Measurements from ENCODE around the gene GABPB2.

Gene GABPB2

DNA sequence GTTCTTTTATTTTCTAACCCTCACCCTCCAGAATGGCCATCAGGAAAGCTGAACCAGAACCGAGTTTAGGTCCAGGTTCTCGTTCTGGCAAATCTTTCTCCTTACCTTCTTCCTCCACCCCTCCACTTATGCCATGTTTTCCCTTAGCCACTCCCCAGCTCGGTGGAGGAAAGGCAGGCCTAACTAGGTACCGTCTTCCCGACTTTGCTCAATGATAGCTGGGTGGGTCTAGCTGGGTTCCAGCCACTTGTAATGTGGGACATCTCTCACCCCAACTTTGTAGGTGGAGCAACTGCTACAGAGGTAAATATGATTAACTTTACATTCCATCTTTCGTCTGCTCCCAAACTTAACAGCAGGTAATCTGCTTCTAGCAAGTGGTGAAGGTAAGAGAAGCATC lies 33.5 kb upstream of the GABPB2 start:
- no peak for DNase-seq (ENCODE audit: low read depth)
- TF ChIP-seq, protein P1, sequence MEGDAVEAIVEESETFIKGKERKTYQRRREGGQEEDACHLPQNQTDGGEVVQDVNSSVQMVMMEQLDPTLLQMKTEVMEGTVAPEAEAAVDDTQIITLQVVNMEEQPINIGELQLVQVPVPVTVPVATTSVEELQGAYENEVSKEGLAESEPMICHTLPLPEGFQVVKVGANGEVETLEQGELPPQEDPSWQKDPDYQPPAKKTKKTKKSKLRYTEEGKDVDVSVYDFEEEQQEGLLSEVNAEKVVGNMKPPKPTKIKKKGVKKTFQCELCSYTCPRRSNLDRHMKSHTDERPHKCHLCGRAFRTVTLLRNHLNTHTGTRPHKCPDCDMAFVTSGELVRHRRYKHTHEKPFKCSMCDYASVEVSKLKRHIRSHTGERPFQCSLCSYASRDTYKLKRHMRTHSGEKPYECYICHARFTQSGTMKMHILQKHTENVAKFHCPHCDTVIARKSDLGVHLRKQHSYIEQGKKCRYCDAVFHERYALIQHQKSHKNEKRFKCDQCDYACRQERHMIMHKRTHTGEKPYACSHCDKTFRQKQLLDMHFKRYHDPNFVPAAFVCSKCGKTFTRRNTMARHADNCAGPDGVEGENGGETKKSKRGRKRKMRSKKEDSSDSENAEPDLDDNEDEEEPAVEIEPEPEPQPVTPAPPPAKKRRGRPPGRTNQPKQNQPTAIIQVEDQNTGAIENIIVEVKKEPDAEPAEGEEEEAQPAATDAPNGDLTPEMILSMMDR (IDR thresholded peaks at IDR 0.05; ENCODE audit: low read depth, low read length, missing control alignments) = no peak
- H3K4me3 ChIP-seq (ENCODE audit: low read depth, low read length) = no peak overlapping the region
- in situ Hi-C loops (cut with HindIII; ENCODE audit: low sequenced_read_pairs) = no loop called here

DNA sequence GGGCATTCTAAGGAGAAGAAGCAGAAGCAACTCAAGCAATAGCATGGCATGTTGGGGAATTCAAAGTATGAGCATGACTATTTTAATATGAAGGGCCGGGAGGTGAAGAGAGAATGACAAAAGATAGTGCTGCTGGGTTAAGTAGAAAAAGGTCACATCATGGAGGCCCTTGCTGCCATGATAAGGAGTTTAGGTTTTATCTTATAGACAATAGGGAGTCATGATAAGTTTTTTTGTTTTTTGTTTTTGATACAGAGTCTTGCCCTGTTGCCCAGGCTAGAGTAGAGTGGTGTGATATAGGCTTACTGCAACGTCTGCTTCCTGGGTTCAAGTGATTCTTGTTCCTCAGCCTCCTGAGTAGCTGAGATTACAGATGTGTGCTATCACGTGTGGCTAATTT lies 31.0 kb upstream of the GABPB2 start:
- TF ChIP-seq, protein P1 (IDR thresholded peaks at IDR 0.05; ENCODE audit: low read depth, low read length, missing control alignments) = no peak
- in situ Hi-C loops (cut with HindIII; ENCODE audit: low sequenced_read_pairs) = no loop called here
- DNase-seq (ENCODE audit: low read depth) = no peak
- no peak overlapping the region for H3K4me3 ChIP-seq (ENCODE audit: low read depth, low read length)

DNA sequence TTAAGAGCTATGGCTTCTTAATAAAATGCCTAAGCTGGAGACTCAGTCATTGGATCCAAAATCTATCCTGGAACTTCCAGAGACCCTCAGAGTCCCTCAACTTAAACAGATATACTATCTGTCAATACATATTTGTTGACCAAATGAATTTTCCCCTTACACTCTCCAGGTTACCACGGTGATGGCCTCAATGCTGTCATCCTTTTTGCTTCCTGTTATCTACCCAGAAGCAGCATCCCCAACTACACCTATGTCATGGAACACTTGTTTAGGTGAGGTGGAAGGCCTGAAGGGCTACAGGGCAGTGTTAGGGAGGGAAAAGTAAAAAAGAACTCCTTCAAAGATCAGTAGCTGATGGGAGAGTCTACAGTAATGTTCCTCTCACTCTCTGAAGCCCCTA lies 27.4 kb upstream of the GABPB2 start:
- in situ Hi-C loops (cut with HindIII; ENCODE audit: low sequenced_read_pairs) = no loop called here
- DNase-seq (ENCODE audit: low read depth) = no peak

DNA sequence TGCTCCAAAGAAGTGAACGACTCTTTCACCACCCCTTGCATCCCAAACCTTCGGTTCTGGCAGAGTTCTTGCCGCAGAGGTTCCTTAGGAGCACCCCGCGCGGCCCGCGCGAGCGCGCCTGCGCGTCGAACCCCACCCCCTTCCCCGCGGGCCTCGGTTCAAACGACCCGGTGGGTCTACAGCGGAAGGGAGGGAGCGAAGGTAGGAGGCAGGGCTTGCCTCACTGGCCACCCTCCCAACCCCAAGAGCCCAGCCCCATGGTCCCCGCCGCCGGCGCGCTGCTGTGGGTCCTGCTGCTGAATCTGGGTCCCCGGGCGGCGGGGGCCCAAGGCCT lies 23.0 kb upstream of the GABPB2 start, which contains the start of gene C1orf56:
TSS of gene C1orf56 (plus strand) at position 161 of the 334 bp plus-strand sequence. CDS start at position 258, 97 bp downstream.
- TF ChIP-seq, protein P1 (IDR thresholded peaks at IDR 0.05; ENCODE audit: low read depth, low read length, missing control alignments) = no peak
- DNase-seq (ENCODE audit: low read depth) = no peak
- peak within 1 kb of the TSS; percentile 74 for H3K4me3 ChIP-seq (ENCODE audit: low read depth, low read length)
- in situ Hi-C loops (cut with HindIII; ENCODE audit: low sequenced_read_pairs) = no loop called here

More for the DNA sequence above, 27.4 kb upstream of the GABPB2 start:
- TF ChIP-seq, protein P1 (IDR thresholded peaks at IDR 0.05; ENCODE audit: low read depth, low read length, missing control alignments) = no peak
- no peak overlapping the region for H3K4me3 ChIP-seq (ENCODE audit: low read depth, low read length)

DNA sequence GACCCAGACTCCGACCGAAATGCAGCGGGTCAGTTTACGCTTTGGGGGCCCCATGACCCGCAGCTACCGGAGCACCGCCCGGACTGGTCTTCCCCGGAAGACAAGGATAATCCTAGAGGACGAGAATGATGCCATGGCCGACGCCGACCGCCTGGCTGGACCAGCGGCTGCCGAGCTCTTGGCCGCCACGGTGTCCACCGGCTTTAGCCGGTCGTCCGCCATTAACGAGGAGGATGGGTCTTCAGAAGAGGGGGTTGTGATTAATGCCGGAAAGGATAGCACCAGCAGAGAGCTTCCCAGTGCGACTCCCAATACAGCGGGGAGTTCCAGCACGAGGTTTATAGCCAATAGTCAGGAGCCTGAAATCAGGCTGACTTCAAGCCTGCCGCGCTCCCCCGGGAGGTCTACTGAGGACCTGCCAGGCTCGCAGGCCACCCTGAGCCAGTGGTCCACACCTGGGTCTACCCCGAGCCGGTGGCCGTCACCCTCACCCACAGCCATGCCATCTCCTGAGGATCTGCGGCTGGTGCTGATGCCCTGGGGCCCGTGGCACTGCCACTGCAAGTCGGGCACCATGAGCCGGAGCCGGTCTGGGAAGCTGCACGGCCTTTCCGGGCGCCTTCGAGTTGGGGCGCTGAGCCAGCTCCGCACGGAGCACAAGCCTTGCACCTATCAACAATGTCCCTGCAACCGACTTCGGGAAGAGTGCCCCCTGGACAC lies 22.5 kb upstream of the GABPB2 start:
- in situ Hi-C loops (cut with HindIII; ENCODE audit: low sequenced_read_pairs) = no loop called here
- peak overlapping the region; percentile 74 for H3K4me3 ChIP-seq (ENCODE audit: low read depth, low read length)
- TF ChIP-seq, protein P1 (IDR thresholded peaks at IDR 0.05; ENCODE audit: low read depth, low read length, missing control alignments) = peak; percentile 57
- no peak for DNase-seq (ENCODE audit: low read depth)

DNA sequence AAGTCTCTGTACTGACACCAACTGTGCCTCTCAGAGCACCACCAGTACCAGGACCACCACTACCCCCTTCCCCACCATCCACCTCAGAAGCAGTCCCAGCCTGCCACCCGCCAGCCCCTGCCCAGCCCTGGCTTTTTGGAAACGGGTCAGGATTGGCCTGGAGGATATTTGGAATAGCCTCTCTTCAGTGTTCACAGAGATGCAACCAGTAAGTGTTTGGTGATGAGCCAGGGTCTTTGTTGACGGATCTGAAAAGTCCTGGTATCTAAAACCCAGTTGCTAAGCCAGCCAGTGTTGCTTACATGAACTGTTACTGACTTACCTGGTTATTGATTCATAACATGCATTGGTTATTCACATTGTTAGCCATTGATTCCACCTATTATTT lies 21.9 kb upstream of the GABPB2 start:
- peak overlapping the region; percentile 74 for H3K4me3 ChIP-seq (ENCODE audit: low read depth, low read length)
- in situ Hi-C loops (cut with HindIII; ENCODE audit: low sequenced_read_pairs) = no loop called here
- TF ChIP-seq, protein P1 (IDR thresholded peaks at IDR 0.05; ENCODE audit: low read depth, low read length, missing control alignments) = no peak
- no peak for DNase-seq (ENCODE audit: low read depth)

Measured in astrocyte of the cerebellum (primary cell).